T follicular helper cell (primary cell): ENCODE data around the gene TMEM109.
A peak's percentile ranks its signal among the peaks of the same experiment; 100 is the strongest.

ENCODE experiments used
- DNase-seq: peaks from one replicate; pipeline ENCODE4 v3.0.0-alpha.2; 2020; ENCODE audit warnings: low read depth

The TMEM109 gene

DNA sequence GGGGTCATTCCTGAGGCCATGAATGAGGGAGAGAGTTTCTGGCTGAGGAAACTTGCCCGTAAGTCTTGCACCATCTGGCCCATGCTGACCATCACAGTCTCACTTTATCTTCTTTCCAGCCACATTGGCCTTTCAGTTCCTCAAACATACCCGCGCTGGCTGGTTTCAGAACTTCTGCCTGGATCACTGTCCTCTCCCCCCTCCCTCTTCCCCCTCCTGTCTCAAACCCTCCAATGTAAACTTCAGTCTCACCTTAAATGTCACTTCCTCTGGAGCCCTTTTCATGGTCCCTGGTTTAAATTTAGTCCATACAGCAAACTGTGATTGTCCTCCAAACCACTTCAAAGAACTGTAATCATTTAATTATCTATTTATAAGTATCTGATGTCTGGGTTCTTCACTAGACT is 3.7 kb upstream of the TMEM109 start:
- DNase-seq: no peak

DNA sequence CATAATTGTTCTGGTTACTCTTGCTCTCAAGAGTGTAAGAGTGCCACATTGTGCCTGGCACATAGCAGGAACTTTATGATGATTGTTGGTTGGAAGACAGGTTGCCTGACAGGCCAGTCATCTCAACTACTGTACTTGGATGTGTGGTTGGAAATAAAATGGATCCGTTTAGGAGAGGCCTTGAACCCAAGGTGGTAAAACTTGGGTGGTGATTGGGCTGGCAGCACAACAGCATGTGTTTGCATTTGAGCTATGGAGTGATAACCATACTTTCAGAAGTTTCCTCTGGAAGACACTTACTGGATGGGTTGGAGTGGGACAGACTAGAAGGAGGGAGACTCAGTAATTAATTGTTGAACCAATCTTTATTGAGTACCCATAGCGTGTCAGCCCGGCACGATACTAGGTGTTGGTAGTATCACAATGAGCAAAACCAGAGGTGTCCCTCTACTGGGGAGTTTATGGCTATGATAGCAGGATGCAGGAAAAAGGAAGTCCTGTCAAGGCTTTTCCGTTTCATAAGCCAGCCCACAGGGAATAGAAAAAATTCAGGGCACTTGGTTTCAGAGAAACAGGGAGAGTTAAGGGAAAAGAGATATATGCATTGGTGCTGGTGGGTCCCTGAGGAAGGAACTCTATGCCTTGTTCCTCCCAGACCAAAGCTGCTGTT is 3.1 kb upstream of the TMEM109 start:
- no peak for DNase-seq

DNA sequence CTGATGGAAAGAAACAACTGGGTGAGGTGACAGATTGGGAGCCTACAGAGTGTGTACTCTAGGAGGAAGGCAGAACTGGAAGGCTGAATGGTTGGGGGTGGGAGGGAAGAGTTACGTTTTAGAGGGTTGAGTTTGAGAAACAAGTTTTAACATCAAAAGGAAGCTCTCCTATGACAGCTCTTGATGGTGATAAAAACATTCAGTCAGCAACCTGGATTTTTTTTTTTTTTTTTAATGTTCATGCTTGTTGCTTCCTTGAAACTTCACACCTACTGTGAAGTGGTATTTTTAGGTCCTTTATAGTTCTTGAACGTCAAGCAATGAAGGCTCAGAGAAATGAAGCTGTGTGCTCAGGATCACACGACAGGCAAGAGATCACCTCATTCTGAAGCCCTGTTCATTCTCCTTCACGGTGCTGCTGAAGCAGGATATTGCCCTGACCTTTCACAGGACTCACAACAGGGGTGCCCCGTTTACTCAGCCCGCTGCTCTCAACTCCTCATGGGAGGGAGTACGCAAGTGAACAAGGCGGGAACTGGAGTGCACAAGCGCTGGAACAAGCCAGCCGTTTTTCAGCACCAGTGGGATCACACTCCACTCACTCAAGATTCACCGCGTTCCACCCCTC is 1.6 kb upstream of the TMEM109 start:
- no peak for DNase-seq

DNA sequence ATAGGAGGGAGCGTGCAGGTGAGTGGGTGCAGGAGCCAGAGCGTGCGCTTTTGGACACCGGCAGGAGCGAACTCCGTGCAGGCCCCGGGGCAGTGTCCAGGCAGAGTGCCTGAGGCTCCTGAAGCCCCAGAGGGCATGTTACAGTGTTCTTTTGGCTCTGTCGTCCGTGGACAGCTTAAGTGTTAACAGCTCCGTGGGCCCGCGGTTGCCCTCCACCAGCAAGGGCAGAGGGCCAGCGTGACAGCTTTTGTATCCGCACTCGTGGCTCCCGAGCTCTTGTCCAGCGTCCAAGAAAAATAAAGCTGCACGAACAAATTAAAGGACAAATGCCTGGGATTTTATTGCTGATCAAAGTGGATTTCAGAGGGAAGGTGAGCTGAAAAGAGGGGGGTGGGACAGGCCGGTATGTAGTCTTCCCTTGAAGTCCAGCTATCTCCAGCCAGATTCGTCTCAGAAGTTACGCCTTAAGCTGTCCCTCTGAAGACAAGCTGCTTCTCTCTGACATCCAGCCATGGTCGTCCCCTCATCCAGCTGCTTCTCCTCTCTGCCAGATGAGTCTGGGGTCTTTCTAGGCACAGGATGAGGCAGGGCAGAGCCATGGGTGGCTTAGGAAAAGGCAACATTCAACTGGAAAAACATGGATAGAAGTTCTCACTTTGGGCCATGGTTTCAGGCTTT is 968 bp upstream of the TMEM109 start:
- no peak for DNase-seq

DNA sequence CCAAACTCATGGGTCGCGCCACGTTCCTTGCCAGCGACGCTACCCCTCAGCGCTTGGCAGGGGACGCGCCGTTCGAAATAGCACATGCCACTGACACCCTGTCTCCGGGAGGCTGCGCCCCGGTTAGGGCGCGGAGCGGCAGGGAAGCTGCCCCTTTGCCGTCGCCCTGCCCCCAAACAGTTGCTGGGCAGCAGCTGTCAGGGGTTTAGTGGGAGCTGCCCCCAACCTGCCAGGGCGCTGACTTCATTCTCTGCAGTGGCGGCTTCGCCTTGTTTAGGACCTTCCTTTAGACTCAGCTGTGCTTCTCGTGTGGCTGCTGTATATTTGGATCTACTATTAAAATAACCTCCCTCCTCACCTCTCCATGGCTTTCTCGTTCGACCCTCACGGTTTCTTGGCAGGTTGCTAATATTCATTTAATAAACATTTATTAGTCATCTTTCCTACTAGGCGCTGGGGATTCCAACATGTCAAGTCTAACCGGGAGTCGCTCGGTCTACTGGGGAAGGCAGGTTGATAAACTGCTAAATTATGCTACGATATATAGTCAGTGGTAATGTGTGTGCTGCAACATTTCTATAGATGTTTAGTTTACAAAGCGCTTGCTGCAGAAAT is 782 bp downstream of the TMEM109 start:
- DNase-seq: no peak

DNA sequence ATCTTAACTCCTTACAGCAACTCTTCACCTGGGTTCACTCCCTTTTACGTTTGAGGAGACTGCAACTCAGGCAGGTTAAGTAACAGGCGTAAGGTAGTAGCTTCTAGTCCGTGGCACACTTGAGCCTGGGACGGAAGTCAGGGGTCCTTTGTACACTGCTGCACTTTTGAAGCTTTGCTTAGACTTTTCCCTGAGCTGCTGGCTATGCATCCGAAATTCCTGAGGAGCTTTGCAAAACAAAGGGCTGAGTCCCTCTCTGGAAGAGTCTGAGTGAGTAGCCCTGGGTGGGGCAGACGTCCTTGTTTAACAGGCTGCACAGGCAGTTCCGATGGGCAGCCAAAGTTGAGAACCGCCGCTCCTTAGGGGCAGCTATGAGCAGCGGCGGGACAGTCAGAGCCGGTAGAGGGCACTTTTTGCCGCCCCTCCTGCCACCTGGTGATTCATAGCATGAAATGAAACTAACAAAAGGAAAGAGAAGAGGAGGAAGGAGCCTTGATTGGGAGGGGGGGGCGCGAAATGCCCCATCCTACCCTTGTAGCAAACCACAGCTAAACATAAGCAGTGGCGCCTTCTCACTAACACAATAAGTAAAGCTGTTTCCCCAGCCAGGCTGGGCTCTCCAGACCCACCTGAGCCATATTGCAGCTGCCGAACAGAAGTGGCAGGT is 1.4 kb downstream of the TMEM109 start:
- peak; percentile 47 for DNase-seq

DNA sequence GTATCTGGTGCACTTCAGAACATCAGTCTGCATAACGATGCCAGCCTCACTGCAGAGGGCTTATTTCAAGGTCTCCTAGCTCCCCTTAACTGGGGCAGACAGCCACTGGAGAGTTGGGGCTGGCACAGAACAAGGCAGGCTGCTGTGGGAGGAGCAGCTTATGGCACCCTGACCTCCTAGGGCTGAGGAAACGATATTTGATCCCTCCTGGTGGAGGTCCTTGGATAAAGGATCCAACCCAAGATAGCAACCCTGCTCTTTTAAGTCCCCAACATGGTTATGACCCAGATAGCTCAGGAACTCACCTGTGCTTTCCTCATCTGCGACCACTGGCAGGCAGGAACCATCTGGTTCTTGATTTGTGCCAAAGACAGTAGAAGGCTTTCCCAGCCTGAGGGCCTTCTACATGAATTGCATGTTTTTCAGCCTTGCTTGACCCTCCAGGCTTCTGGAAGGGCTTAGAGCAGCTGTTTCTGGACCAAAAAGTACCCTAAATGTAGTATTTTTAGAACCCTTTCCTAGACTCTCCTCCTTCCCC is 2.8 kb downstream of the TMEM109 start:
- no peak for DNase-seq

DNA sequence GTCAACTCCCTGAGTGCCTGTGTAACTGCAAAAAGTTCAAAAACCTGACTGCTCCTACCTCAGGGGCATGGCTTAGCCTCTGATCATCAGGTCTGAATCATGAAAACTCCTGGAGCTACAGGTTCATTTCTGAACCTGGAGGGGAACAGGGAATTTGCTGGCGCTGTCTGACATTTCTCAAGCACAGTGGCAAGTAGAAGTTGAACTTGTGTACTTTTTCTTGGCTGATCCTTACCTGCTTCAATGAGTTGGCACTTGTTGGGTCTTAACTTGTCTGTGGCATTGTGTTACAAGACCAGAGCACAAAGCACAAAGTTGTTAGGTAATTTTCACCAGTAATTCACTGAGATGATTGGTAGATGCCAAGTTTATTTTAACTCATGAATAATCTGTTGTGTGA is 3.3 kb downstream of the TMEM109 start:
- no peak for DNase-seq

DNA sequence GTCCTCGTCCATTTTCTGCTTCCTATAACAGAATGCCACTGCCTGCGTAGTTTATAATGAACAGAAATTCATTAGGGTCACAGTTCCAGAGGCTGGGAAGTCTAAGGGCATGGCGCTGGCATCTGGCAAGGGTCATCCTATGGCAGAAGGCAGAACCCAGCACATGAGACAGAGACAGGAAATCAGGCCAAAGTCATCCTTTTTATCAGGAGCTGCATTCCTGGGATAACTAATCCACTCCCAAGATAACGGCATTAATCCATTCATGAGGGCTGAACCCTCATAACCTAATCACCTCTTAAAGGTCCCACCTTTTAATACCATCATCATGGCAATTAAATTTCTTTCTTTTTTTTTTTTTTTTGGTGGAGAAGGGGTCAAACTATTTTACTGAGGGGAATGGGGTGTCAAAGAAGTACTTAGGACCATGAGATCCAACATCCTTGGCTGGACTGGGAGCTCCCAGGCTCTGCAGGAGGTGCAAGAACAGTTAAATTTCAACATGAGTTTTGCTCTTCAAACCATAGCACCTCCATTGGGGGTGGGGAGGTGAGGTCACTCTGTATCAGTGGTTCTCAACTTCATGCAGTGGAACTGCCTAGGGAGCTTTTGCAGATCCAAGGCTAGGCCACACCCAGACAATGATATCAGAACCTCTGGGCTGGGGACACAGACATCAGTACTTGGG is 4.4 kb downstream of the TMEM109 start:
- no peak for DNase-seq

DNA sequence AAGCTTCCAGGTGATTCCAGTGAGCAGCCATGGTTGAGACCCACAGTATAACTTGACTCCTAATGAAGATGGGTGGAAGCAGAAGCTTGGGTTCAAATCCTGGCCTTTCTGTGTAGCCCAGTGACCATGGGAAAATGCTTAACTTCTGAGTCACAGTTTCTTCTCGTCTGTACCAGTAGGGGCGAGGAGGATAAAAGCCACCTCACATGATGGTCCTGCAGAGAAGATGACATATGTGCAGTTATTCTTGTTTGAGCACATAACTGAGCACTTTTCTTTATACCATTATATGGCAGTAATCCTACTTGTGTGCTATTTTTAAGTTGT is 4.9 kb downstream of the TMEM109 start:
- DNase-seq: no peak

DNA sequence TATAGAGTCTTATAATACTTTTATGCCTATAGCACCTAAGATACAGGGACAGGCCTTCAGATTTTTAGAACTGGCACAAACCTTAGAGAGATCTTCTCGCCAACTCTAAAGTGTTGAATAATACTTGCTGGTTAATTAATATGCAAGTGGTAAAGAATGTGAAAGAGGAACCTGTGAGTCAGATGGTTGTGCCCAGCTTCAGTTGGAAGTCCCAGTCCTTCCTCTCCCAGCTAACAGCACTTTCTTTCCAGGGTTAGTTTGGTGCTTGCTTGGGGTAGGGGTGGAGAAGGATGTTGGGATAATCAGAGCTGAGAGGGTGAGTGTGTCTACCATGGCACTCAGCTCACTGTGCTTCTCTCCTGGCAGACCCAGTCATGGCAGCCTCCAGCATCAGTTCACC is 5.4 kb downstream of the TMEM109 start:
- no peak for DNase-seq

DNA sequence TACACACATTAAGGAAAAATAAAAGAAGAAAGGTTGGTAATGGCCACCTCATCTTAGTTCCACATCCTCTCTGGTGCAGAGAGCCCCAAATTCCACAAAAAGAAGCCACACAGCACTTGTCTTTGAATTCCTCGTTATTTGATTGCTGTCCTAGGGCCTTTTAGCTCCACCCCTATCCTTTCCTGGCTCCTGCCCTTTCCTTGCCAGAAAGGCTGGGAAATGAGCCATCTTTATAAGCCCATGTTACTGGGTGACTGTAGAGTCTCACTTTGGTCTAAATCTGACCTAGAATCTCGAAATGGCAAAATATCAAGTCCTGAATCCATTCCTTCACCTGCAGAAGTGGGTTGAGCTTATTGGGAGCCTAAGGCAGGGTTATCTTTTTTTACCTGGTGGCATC is 6.0 kb downstream of the TMEM109 start:
- no peak for DNase-seq

DNA sequence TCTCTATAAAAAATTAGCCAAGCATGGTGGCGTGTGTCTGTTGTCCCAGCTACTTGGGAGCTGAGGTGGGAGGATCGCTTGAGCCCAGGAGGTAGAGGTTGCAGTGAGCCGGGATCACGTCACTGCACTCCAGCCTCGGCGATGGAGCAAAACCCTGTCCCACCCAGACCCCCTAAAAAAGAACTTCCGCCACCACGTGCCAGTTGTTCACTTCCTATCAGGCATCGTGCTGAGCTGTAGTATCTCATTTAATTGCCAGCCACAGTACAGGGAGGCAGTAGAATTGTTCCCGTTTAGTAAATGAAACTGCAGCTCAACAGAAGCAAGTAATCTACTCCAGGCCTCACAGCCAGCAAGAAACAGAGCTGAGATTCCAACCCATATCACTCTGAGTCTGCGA is 7.3 kb downstream of the TMEM109 start:
- DNase-seq: no peak

DNA sequence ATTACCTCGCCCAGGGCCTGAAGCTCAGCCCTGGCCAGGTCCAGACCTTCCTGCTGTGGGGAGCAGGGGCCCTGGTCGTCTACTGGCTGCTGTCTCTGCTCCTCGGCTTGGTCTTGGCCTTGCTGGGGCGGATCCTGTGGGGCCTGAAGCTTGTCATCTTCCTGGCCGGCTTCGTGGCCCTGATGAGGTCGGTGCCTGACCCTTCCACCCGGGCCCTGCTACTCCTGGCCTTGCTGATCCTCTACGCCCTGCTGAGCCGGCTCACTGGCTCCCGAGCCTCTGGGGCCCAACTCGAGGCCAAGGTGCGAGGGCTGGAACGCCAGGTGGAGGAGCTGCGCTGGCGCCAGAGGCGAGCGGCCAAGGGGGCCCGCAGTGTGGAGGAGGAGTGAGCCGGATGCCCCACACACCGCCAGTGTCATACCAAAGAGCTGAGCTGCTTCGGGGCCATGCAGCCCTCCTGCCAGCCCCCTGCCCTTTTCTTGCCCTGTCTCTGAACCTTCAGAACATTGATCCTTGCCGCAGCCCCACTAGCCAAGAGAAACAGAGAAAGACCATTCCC is 7.9 kb downstream of the TMEM109 start:
- DNase-seq: no peak

DNA sequence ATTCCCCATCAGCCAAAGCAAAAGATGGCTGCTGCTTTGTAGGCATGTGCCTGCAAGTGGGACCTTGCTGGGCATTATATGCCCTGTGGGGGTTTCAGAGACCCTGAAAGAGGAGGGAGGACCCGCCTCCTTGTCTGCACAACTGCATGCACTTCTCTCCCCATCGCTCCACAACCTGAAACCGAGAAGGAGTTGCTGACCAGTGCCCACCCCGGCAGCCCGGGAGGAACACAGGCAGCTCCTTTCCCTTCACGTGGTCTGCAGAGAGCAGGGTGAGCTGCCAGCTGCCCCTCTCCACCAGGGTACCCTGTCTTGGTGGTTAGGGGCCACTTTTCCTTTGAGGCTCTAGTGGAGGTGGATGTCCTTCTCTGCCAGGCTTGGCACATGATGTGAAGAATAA is 8.9 kb downstream of the TMEM109 start:
- no peak for DNase-seq

DNA sequence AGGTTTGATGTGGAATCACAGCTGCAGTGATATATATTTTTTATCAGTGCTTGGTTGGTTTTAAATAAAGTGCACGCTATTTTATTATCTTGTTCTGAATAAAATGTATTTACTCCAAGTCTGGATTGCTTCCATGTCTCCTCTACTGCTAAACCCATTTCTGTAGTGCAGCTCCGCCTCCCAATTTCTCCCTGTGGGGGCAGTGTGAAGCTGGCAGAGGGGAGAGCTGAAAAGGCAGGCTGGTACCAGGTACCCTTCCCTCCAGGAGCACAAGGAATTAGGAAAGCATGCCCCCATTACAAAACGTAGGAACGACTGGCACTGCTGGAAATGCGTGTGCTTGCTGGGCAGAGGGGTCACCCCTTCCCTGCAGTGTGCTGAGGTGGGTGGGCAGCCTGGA is 9.4 kb downstream of the TMEM109 start:
- no peak for DNase-seq

DNA sequence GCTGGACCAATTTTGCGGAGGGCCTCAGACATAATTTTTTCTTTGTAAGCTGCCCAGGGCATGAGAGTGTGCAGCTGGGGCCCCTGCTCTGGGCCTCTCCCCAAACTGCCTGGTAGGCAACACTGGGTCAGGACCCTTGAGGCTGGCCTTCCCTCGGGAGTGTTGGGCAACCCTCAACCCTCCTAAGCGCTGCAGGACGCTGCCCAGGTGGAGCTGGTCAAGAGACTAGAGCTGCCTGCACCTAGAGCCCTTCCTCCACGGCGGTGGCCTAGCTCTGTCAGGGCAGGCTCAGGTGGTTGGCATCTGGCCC is 9.8 kb downstream of the TMEM109 start:
- DNase-seq: no peak

DNA sequence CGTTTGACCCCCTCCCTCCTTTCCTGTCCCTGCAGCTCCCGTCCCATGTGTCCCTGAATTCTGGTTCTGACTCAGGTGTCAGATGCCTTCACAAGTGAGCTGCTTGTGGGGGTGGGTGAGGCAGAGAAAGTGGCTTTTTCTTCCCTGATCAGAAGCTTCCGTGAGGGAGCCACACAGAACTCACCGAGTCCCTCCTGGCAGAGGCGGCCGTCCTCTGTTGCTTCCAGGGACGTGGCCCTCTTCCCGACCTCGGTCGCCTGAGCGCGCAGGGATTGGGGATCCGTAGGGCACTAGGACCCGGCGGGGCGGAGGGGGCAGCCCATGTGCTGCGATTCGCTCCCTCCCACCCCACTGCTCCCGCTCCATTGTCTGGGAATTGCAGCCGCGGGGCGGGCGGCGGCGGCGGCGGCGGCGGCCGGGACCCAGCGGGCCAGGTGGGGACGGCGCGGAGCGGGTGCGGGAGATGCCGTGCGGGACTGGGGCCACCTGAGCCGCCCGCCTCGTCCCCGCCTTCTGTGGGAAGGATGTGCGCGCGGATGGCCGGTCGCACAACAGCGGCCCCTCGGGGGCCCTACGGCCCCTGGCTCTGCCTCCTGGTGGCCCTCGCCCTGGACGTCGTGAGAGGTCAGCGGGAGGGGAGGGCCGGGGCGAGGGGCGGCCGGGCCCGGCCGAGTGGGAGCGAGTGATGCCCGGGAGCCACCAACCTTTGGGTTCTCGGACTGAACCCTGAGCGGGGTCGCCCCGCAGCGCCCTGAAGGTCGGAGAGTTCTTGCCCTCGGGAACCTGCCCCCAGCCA is 10.3 kb downstream of the TMEM109 start, which contains the start of gene TMEM132A:
TSS of gene TMEM132A (plus strand) at position 351 of the 796 bp plus-strand sequence. CDS start at position 525, 174 bp downstream.
- DNase-seq: no peak

DNA sequence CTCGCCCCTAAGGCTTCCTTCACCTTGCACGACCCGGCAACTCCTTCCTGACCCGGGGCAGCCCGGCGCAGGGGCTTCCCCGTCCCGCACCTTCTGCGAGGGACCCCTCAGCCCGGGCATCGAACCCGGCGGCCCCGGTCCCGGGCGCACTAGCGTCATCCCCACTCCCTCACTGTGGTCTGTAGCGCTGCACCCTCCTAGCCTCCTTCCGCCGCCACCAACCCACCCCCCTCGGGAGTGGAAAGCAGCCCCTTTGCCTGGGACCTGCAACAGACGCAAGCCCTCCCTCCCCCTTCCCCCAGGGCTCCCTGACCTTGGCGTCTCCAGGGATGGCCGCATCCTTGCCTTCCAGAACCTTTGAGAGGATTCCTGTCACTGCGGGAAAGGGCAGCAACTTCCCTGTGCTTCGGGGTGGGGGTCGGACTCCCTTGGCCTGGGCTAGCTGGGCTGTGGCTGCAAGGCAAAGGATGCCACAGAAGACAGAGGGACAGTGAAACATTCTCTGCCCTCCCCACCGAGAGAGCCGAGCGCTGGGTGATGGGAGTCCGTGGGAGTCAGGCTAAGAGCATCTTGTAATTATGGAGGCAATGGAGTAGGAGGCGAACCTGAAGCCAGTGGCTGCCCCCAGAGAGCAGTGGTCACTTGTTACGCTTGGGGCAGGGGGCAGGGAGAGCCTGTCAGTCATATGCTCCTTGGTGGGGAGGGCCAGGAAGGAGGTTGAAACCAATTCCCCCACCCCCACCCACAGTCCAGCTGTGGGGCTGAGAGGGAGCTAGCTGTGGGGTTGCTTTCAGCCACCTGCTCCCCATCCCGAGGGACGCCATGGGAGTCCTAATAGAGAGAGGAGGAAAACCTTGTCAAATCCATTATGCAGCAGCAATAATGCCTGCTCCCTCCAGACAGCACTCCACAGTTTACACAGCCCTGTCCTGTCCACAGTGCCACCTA is 11.2 kb downstream of the TMEM109 start:
- DNase-seq: no peak

DNA sequence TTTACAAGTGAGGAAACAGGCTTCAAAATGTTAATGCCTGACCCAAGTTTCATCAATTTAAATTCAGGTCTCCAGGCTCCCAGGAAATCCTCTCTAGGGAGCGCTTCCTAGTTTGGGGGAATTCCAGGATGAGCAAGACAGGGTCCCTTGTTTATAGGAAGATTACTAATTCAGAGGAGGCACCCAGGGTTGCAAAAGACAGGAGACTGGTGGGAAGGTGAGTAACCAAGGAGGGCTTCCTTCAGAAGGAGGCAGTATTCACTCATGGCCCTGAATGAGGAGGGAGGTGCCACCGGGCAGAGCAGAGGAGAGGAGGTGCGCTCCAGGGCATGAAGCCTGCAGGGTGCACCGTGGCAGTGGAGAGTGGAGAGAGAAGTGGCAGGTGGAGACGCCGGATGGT is 11.9 kb downstream of the TMEM109 start:
- DNase-seq: no peak
